Globus pallidus (tissue), 1 donor: ENCODE results near the gene ARPC5L.
"Not testable (repeated sequence)": the region's sequence is repeated elsewhere in the genome, so short reads cannot be mapped to it uniquely, and the experiment has no call there.

Experiments used
- DNase-seq: peaks from one replicate; pipeline ENCODE4 v3.0.0-alpha.2; 2015; ENCODE audit warnings: low spot score

Gene ARPC5L

GRCh38 chr9:124841075-124841821, 20.7 kb upstream of the ARPC5L start:
- no peak for DNase-seq

- DNase-seq = no peak
These were observed 18.4 kb upstream of the ARPC5L start for GRCh38 chr9:124843456-124844034.

GRCh38 chr9:124844291-124844690, 17.6 kb upstream of the ARPC5L start:
- no peak for DNase-seq

GRCh38 chr9:124846467-124846866, 15.5 kb upstream of the ARPC5L start:
- DNase-seq = not testable (repeated sequence)

GRCh38 chr9:124846969-124847368, 15.0 kb upstream of the ARPC5L start:
- no peak for DNase-seq

- no peak for DNase-seq
These were observed 12.1 kb upstream of the ARPC5L start for GRCh38 chr9:124849801-124850200.

- no peak for DNase-seq
These were observed 9.7 kb upstream of the ARPC5L start for GRCh38 chr9:124852121-124852828.

GRCh38 chr9:124852829-124853531, 8.9 kb upstream of the ARPC5L start, which contains the start of gene WDR38:
TSS of gene WDR38 (plus strand) at chr9:124853460. CDS start at chr9:124853532, 72 bp downstream.
- peak; percentile 58 for DNase-seq

GRCh38 chr9:124853605-124854143, 8.3 kb upstream of the ARPC5L start:
- DNase-seq = no peak

- DNase-seq = no peak
These were observed 7.8 kb upstream of the ARPC5L start for GRCh38 chr9:124854161-124854560.

GRCh38 chr9:124854822-124855221, 7.1 kb upstream of the ARPC5L start:
- no peak for DNase-seq

- no peak for DNase-seq
These were observed 6.4 kb upstream of the ARPC5L start for GRCh38 chr9:124855566-124855943.

- DNase-seq = no peak
These were observed 5.8 kb upstream of the ARPC5L start for GRCh38 chr9:124855944-124856765.

- DNase-seq = no peak
These were observed 4.3 kb upstream of the ARPC5L start for GRCh38 chr9:124857533-124858162.

- DNase-seq = no peak
These were observed 3.4 kb upstream of the ARPC5L start for GRCh38 chr9:124858330-124859046.

GRCh38 chr9:124859803-124860581, 1.9 kb upstream of the ARPC5L start:
- no peak for DNase-seq

- DNase-seq = no peak
These were observed 1.2 kb upstream of the ARPC5L start for GRCh38 chr9:124860582-124861341.

- DNase-seq = no peak
These were observed 1.5 kb downstream of the ARPC5L start for GRCh38 chr9:124863371-124863871.
